ENCODE measurements around the gene OR5T3.

GRCh38 chr11:56271092-56271491 lies 19.0 kb downstream of the OR5T3 start:
- TF ChIP-seq CTCF (IDR thresholded peaks at IDR 0.05; ENCODE audit: low read depth, low read length, poor library complexity, severe bottlenecking) (no peak), EZH2phosphoT487 (IDR thresholded peaks at IDR 0.05; ENCODE audit: borderline replicate concordance, low read length) (no peak)
